ENCODE data around the gene CYP1A2.

Gene CYP1A2

DNA sequence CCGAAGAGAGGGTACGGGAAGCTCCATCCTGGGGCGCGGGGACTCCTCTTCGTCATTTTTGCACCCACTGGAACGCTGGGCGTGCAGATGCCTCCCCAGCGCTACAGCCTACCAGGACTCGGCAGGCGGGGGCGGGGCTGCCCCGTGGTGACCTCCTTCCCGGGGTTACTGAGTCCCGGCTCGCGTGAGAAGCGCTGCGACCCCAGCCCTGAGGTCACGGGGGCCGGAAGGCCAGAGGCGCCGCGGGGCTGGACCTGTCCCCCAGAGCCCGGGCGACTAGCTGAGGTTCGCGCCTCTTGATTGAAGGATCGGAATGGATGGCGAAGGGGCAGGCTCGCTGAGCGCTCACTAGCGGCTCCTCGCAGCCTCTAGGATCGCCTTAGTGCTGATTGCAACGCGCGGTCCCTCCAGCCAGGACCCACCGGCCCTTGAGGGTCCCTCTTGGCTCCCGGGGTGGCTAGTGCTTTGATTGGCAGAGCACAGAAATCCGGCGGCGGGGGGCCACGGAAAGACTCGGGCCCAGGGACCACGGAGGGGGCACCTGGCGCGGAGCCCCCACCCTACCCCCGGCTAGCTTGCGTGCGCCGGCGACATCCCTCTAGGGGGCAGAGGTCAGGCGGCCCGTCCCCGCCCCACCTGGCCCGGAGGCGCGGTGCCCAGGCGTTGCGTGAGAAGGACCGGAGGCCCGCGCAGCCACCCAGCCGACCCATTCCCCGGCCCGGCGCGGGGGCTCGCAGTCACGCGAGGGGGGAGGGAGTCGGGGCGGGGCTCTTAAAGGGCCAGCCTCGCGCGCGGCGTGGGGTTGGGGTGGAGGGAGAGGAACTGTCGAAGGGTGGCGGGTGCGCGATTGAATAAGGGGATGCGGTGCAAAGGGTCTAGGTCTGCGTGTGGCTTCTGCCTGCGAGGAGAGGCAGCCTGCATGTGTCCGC lies 22.5 kb upstream of the CYP1A2 start (continued):
- TF ChIP-seq, protein P1, sequence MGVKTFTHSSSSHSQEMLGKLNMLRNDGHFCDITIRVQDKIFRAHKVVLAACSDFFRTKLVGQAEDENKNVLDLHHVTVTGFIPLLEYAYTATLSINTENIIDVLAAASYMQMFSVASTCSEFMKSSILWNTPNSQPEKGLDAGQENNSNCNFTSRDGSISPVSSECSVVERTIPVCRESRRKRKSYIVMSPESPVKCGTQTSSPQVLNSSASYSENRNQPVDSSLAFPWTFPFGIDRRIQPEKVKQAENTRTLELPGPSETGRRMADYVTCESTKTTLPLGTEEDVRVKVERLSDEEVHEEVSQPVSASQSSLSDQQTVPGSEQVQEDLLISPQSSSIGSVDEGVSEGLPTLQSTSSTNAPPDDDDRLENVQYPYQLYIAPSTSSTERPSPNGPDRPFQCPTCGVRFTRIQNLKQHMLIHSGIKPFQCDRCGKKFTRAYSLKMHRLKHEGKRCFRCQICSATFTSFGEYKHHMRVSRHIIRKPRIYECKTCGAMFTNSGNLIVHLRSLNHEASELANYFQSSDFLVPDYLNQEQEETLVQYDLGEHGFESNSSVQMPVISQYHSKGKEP (tag by site-specific recombination; IDR thresholded peaks at IDR 0.05), result no peak
- TF ChIP-seq, protein P2, sequence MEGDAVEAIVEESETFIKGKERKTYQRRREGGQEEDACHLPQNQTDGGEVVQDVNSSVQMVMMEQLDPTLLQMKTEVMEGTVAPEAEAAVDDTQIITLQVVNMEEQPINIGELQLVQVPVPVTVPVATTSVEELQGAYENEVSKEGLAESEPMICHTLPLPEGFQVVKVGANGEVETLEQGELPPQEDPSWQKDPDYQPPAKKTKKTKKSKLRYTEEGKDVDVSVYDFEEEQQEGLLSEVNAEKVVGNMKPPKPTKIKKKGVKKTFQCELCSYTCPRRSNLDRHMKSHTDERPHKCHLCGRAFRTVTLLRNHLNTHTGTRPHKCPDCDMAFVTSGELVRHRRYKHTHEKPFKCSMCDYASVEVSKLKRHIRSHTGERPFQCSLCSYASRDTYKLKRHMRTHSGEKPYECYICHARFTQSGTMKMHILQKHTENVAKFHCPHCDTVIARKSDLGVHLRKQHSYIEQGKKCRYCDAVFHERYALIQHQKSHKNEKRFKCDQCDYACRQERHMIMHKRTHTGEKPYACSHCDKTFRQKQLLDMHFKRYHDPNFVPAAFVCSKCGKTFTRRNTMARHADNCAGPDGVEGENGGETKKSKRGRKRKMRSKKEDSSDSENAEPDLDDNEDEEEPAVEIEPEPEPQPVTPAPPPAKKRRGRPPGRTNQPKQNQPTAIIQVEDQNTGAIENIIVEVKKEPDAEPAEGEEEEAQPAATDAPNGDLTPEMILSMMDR (tag by site-specific recombination; IDR thresholded peaks at IDR 0.05), result peak; percentile 78; the same call in 1 of the 2 replicates
- TF ChIP-seq ZNF621 (tag by site-specific recombination; IDR thresholded peaks at IDR 0.05) (no peak), ZNF624 (tag by site-specific recombination; IDR thresholded peaks at IDR 0.05) (no peak), ZNF561 (tag by site-specific recombination; IDR thresholded peaks at IDR 0.05; ENCODE audit: borderline replicate concordance) (no peak; the same call in 1 of the 2 replicates), ZBTB20 (tag by site-specific recombination; IDR thresholded peaks at IDR 0.05) (peak; percentile 66), ZNF404 (tag by site-specific recombination; IDR thresholded peaks at IDR 0.05) (no peak), MEIS1 (CRISPR knock-in tag; IDR thresholded peaks at IDR 0.05; ENCODE audit: borderline replicate concordance) (no peak), ZBTB48 (tag by site-specific recombination; IDR thresholded peaks at IDR 0.05) (peak; percentile 89), ZNF280C (tag by site-specific recombination; IDR thresholded peaks at IDR 0.05) (no peak), KLF7 (tag by site-specific recombination; IDR thresholded peaks at IDR 0.05; ENCODE audit: borderline replicate concordance) (peak; percentile 93), ZNF2 (tag by site-specific recombination; IDR thresholded peaks at IDR 0.05) (0 out of 2 replicates have a peak, but pooled peaks have one; percentile 11), ZFP69B (tag by site-specific recombination; IDR thresholded peaks at IDR 0.05) (peak; percentile 60), ZNF274 (IDR thresholded peaks at IDR 0.05; ENCODE audit: low read length) (no peak), ZNF274 (tag by site-specific recombination; IDR thresholded peaks at IDR 0.05; ENCODE audit: borderline replicate concordance) (no peak), GLI4 (tag by site-specific recombination; IDR thresholded peaks at IDR 0.05) (no peak), ZNF292 (tag by site-specific recombination; IDR thresholded peaks at IDR 0.05; ENCODE audit: borderline replicate concordance, low read depth) (no peak), ZSCAN16 (tag by site-specific recombination; IDR thresholded peaks at IDR 0.05) (0 out of 2 replicates have a peak, but pooled peaks have one; percentile 21), SP3 (tag by site-specific recombination; IDR thresholded peaks at IDR 0.05) (peak; percentile 53), ZNF830 (tag by site-specific recombination; IDR thresholded peaks at IDR 0.05; ENCODE audit: low read depth) (no peak), ZNF24 (tag by site-specific recombination; IDR thresholded peaks at IDR 0.05) (no peak), ZNF221 (tag by site-specific recombination; IDR thresholded peaks at IDR 0.05; ENCODE audit: borderline replicate concordance) (no peak), ZFP37 (tag by site-specific recombination; IDR thresholded peaks at IDR 0.05) (peak; percentile 33; the same call in 1 of the 2 replicates), ZNF610 (tag by site-specific recombination; IDR thresholded peaks at IDR 0.05; ENCODE audit: borderline replicate concordance) (no peak), SP7 (tag by site-specific recombination; IDR thresholded peaks at IDR 0.05) (peak; percentile 74)
- TF ChIP-seq, protein P3, sequence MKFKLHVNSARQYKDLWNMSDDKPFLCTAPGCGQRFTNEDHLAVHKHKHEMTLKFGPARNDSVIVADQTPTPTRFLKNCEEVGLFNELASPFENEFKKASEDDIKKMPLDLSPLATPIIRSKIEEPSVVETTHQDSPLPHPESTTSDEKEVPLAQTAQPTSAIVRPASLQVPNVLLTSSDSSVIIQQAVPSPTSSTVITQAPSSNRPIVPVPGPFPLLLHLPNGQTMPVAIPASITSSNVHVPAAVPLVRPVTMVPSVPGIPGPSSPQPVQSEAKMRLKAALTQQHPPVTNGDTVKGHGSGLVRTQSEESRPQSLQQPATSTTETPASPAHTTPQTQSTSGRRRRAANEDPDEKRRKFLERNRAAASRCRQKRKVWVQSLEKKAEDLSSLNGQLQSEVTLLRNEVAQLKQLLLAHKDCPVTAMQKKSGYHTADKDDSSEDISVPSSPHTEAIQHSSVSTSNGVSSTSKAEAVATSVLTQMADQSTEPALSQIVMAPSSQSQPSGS (tag by site-specific recombination; IDR thresholded peaks at IDR 0.05; ENCODE audit: low read depth), result no peak
- TF ChIP-seq, protein P4, sequence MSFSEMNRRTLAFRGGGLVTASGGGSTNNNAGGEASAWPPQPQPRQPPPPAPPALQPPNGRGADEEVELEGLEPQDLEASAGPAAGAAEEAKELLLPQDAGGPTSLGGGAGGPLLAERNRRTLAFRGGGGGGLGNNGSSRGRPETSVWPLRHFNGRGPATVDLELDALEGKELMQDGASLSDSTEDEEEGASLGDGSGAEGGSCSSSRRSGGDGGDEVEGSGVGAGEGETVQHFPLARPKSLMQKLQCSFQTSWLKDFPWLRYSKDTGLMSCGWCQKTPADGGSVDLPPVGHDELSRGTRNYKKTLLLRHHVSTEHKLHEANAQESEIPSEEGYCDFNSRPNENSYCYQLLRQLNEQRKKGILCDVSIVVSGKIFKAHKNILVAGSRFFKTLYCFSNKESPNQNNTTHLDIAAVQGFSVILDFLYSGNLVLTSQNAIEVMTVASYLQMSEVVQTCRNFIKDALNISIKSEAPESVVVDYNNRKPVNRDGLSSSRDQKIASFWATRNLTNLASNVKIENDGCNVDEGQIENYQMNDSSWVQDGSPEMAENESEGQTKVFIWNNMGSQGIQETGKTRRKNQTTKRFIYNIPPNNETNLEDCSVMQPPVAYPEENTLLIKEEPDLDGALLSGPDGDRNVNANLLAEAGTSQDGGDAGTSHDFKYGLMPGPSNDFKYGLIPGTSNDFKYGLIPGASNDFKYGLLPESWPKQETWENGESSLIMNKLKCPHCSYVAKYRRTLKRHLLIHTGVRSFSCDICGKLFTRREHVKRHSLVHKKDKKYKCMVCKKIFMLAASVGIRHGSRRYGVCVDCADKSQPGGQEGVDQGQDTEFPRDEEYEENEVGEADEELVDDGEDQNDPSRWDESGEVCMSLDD (tag by site-specific recombination; IDR thresholded peaks at IDR 0.05), result peak; percentile 81
- TF ChIP-seq, protein P5, sequence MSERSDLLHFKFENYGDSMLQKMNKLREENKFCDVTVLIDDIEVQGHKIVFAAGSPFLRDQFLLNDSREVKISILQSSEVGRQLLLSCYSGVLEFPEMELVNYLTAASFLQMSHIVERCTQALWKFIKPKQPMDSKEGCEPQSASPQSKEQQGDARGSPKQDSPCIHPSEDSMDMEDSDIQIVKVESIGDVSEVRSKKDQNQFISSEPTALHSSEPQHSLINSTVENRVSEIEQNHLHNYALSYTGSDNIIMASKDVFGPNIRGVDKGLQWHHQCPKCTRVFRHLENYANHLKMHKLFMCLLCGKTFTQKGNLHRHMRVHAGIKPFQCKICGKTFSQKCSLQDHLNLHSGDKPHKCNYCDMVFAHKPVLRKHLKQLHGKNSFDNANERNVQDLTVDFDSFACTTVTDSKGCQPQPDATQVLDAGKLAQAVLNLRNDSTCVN (tag by site-specific recombination; optimal IDR thresholded peaks at IDR 0.05), result peak; percentile 87

All from HEK293 (cell line).